ENCODE data around the gene GLCCI1. TPM values are rescaled to one million over a fixed set of nuclear protein-coding genes. Genes with fewer than 3 reads are reported as not detected.

GLCCI1 gene
- total RNA-seq, 4 donors from 2014 or later = 1.9 to 15.7 (median 11.8) TPM

GRCh38 chr7:8051373-8051772 is 82.8 kb downstream of the GLCCI1 start:
- no peak overlapping the region for H3K4me3 ChIP-seq
- H3K36me3 ChIP-seq = peaks cover 0 to 7% (median 2%) of the 10 kb centered on the region in 4 donors
- H3K4me1 ChIP-seq = no peaks in the 10 kb centered on the region
- intact Hi-C loops (cut with DNase I; ENCODE audit: low total_unique reads) (no loop called here), in situ Hi-C loops (cut with MboI; ENCODE audit: low pct_ligation_motif_present in 1 of 4, low pct_unique_long_range_greater_than_20kb in 1 of 4, low sequenced_read_pairs in 3 of 4) (no loop called here)
- H3K9me3 ChIP-seq = no peaks in the 10 kb centered on the region
- DNase-seq = no peak
- WGBS, 2 donors (ENCODE audit: low coverage in 1 of 2) = 79 to 100% methylated on average over 1 of the region's 1 CpG
- no peak overlapping the region for H3K27ac ChIP-seq
- H3K27me3 ChIP-seq = no peaks in the 10 kb centered on the region
- no peak for TF ChIP-seq EP300 (IDR thresholded peaks at IDR 0.05; ENCODE audit: low read depth)
- TF ChIP-seq CTCF (IDR thresholded peaks at IDR 0.05) = no peak
- TF ChIP-seq POLR2A (IDR thresholded peaks at IDR 0.05) = no peak
- no peak for TF ChIP-seq POLR2AphosphoS5 (IDR thresholded peaks at IDR 0.05)

GRCh38 chr7:8051998-8052397 is 83.4 kb downstream of the GLCCI1 start:
- TF ChIP-seq POLR2AphosphoS5 (IDR thresholded peaks at IDR 0.05) = no peak
- no peak for TF ChIP-seq EP300 (IDR thresholded peaks at IDR 0.05; ENCODE audit: low read depth)
- TF ChIP-seq POLR2A (IDR thresholded peaks at IDR 0.05) = no peak
- TF ChIP-seq CTCF (IDR thresholded peaks at IDR 0.05) = no peak
- intact Hi-C loops (cut with DNase I; ENCODE audit: low total_unique reads) (no loop called here), in situ Hi-C loops (cut with MboI; ENCODE audit: low pct_ligation_motif_present in 1 of 4, low pct_unique_long_range_greater_than_20kb in 1 of 4, low sequenced_read_pairs in 3 of 4) (no loop called here)
- WGBS, 2 donors (ENCODE audit: low coverage in 1 of 2) = 95 to 100% methylated on average over 1 of the region's 1 CpG
- Histone ChIP-seq H3K27me3 (no peaks in the 10 kb centered on the region), H3K36me3 (peaks cover 0 to 7% (median 2%) of the 10 kb centered on the region in 4 donors), H3K27ac (no peak overlapping the region), H3K4me3 (no peak overlapping the region), H3K4me1 (peaks cover 0 to 3% (median 0%) of the 10 kb centered on the region in 4 donors), H3K9me3 (no peaks in the 10 kb centered on the region)
- DNase-seq = no peak

GRCh38 chr7:8052824-8053223 is 84.2 kb downstream of the GLCCI1 start:
- Histone ChIP-seq H3K27me3 (no peaks in the 10 kb centered on the region), H3K36me3 (peaks cover 0 to 7% (median 2%) of the 10 kb centered on the region in 4 donors), H3K27ac (no peak overlapping the region), H3K4me3 (no peak overlapping the region), H3K4me1 (peaks cover 0 to 6% (median 3%) of the 10 kb centered on the region in 4 donors), H3K9me3 (no peaks in the 10 kb centered on the region)
- DNase-seq = no peak
- TF ChIP-seq EP300 (IDR thresholded peaks at IDR 0.05; ENCODE audit: low read depth) (no peak), POLR2A (IDR thresholded peaks at IDR 0.05) (no peak), POLR2AphosphoS5 (IDR thresholded peaks at IDR 0.05) (no peak), CTCF (IDR thresholded peaks at IDR 0.05) (no peak)
- intact Hi-C loops (cut with DNase I; ENCODE audit: low total_unique reads) = no loop called here
- in situ Hi-C loops (cut with MboI; ENCODE audit: low pct_ligation_motif_present in 1 of 4, low pct_unique_long_range_greater_than_20kb in 1 of 4, low sequenced_read_pairs in 3 of 4) = no loop called here

- Histone ChIP-seq H3K9me3 (no peaks in the 10 kb centered on the region), H3K36me3 (peaks cover 0 to 11% (median 3%) of the 10 kb centered on the region in 4 donors), H3K4me3 (no peak overlapping the region), H3K27me3 (no peaks in the 10 kb centered on the region), H3K27ac (no peak overlapping the region), H3K4me1 (peaks cover 0 to 9% (median 3%) of the 10 kb centered on the region in 4 donors)
- intact Hi-C loops (cut with DNase I; ENCODE audit: low total_unique reads) (no loop called here), in situ Hi-C loops (cut with MboI; ENCODE audit: low pct_ligation_motif_present in 1 of 4, low pct_unique_long_range_greater_than_20kb in 1 of 4, low sequenced_read_pairs in 3 of 4) (no loop called here)
- DNase-seq = no peak
- TF ChIP-seq POLR2AphosphoS5 (IDR thresholded peaks at IDR 0.05) (no peak), EP300 (IDR thresholded peaks at IDR 0.05; ENCODE audit: low read depth) (no peak), POLR2A (IDR thresholded peaks at IDR 0.05) (no peak), CTCF (IDR thresholded peaks at IDR 0.05) (no peak)
Measured at GRCh38 chr7:8056439-8056838, 87.8 kb downstream of the GLCCI1 start.

Data from transverse colon (tissue), 4 donors.